ENCODE results near the gene PPIH.
"Not testable (repeated sequence)": the region's sequence is repeated elsewhere in the genome, so short reads cannot be mapped to it uniquely, and the experiment has no call there.

The PPIH gene

GRCh38 chr1:42682739-42683531 lies 24.7 kb downstream of the PPIH start:
- peak; percentile 72 for DNase-seq

GRCh38 chr1:42684139-42684538 lies 25.9 kb downstream of the PPIH start:
- DNase-seq, result peak; percentile 61

- DNase-seq, result no peak
Measured at GRCh38 chr1:42686418-42686817, 28.2 kb downstream of the PPIH start.

GRCh38 chr1:42689912-42690311 lies 31.7 kb downstream of the PPIH start:
- no peak for DNase-seq

GRCh38 chr1:42690477-42691156 lies 32.4 kb downstream of the PPIH start:
- DNase-seq, result peak; percentile 23

- DNase-seq, result no peak
Measured at GRCh38 chr1:42691157-42691498, 32.9 kb downstream of the PPIH start.

GRCh38 chr1:42692461-42692860 lies 34.2 kb downstream of the PPIH start:
- no peak for DNase-seq

- no peak for DNase-seq
Measured at GRCh38 chr1:42692911-42693310, 34.7 kb downstream of the PPIH start.

- DNase-seq, result no peak
Measured at GRCh38 chr1:42698081-42698813, 40.0 kb downstream of the PPIH start.

- DNase-seq, result no peak
Measured at GRCh38 chr1:42700006-42700405, 41.8 kb downstream of the PPIH start.

- DNase-seq, result no peak
Measured at GRCh38 chr1:42703888-42704464, 45.8 kb downstream of the PPIH start.

- not testable (repeated sequence) for DNase-seq
Measured at GRCh38 chr1:42712808-42713207, 54.6 kb downstream of the PPIH start.

GRCh38 chr1:42713293-42713692 lies 55.1 kb downstream of the PPIH start:
- DNase-seq, result no peak

GRCh38 chr1:42714441-42714840 lies 56.2 kb downstream of the PPIH start:
- DNase-seq, result not testable (repeated sequence)

- DNase-seq, result no peak
Measured at GRCh38 chr1:42720868-42721267, 62.6 kb downstream of the PPIH start.

GRCh38 chr1:42721926-42722325 lies 63.7 kb downstream of the PPIH start:
- DNase-seq, result no peak

GRCh38 chr1:42722403-42722802 lies 64.2 kb downstream of the PPIH start:
- DNase-seq, result not testable (repeated sequence)

GRCh38 chr1:42723511-42723910 lies 65.3 kb downstream of the PPIH start:
- no peak for DNase-seq

GRCh38 chr1:42725820-42726219 lies 67.6 kb downstream of the PPIH start:
- DNase-seq, result not testable (repeated sequence)

All from activated CD4-positive, alpha-beta T cell treated with anti-CD3 and anti-CD28 coated beads, Interleukin-2, amount 50 U/mL, for 16 hours (primary cell).